ENCODE data around the gene FUT1.

DNA sequence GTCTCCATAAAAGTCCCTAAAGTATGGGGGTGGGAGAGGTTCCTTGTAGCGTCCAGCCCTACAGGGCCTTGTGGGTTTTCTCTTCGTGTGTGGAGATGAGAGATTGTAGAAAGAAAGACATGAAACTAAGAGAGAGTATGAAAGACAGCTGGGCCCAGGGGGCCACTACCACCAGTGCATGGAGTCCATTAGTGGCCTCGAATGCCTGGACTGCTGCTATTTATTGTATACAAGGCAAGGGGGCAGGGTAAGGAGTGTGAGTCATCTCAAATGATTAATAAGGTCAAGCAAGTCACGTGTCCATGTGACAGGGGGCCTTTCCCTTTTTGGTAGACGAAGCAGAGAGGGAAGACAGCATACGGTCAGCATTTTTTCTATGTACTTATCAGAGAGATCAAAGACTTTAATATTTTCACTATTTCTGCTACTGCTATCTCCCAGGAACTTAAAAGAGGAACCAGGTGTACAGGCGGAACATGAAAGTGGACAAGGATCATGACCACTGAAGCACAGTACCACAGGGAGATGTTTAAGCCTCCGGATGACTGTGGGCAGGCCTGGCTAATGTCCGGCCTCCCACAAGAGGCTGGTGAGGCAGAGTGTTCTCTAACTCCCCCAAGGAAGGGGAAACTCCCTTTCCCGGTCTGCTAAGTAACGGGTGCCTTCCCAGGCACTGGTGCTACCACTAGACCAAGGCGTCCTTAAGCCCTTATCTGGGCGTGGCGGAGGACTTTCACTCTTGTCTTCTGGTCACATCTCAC is 28.4 kb upstream of the FUT1 start:
- TF ChIP-seq, protein P1, sequence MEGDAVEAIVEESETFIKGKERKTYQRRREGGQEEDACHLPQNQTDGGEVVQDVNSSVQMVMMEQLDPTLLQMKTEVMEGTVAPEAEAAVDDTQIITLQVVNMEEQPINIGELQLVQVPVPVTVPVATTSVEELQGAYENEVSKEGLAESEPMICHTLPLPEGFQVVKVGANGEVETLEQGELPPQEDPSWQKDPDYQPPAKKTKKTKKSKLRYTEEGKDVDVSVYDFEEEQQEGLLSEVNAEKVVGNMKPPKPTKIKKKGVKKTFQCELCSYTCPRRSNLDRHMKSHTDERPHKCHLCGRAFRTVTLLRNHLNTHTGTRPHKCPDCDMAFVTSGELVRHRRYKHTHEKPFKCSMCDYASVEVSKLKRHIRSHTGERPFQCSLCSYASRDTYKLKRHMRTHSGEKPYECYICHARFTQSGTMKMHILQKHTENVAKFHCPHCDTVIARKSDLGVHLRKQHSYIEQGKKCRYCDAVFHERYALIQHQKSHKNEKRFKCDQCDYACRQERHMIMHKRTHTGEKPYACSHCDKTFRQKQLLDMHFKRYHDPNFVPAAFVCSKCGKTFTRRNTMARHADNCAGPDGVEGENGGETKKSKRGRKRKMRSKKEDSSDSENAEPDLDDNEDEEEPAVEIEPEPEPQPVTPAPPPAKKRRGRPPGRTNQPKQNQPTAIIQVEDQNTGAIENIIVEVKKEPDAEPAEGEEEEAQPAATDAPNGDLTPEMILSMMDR (IDR thresholded peaks at IDR 0.05): no peak
- TF ChIP-seq POLR2A (IDR thresholded peaks at IDR 0.05): no peak
- TF ChIP-seq EP300 (IDR thresholded peaks at IDR 0.05): no peak
- TF ChIP-seq POLR2AphosphoS5 (IDR thresholded peaks at IDR 0.05): no peak

All from gastroesophageal sphincter (tissue), 3 donors.